Smooth muscle cell (in vitro differentiated cells): ENCODE data around the gene GLIPR1L2. TPM values are rescaled to one million over a fixed set of nuclear protein-coding genes. Genes with fewer than 3 reads are reported as not detected.
A peak's percentile ranks its signal among the peaks of the same experiment; 100 is the strongest.

Source experiments
- DNase-seq: peaks from one replicate; lab custom pipeline; 2025; ENCODE audit not compliant: unreplicated experiment; lab: John Stamatoyannopoulos, UW
- H2AFZ ChIP-seq: fragments of 200-600 bp; sonication (generic); 2 replicates; pipeline ENCODE4 v1.6.0; 2016; ENCODE audit warnings: antibody characterized with exemption, low read depth, mild to moderate bottlenecking
- H3F3A ChIP-seq: fragments of 200-600 bp; sonication (generic); 2 replicates; pipeline ENCODE4 v1.6.0; 2017; ENCODE audit warnings: antibody characterized with exemption, low read depth
- H3K27ac ChIP-seq: fragments of 200-600 bp; sonication (generic); 2 replicates; pipeline ENCODE4 v1.5.1; 2016; ENCODE audit warnings: low read depth, mild to moderate bottlenecking
- H3K27me3 ChIP-seq: fragments of 200-600 bp; sonication (generic); 2 replicates; pipeline ENCODE4 v1.6.1; 2016; ENCODE audit warnings: low read depth, mild to moderate bottlenecking
- H3K36me3 ChIP-seq: fragments of 200-600 bp; sonication (generic); 2 replicates; pipeline ENCODE4 v1.5.1; 2016; ENCODE audit warnings: low read depth
- H3K4me1 ChIP-seq: fragments of 200-600 bp; sonication (generic); 2 replicates; pipeline ENCODE4 v1.5.1; 2016; ENCODE audit warnings: low read depth
- H3K4me2 ChIP-seq: fragments of 200-600 bp; sonication (generic); 2 replicates; pipeline ENCODE4 v1.6.0; 2016; ENCODE audit warnings: mild to moderate bottlenecking
- H3K4me3 ChIP-seq: fragments of 200-600 bp; sonication (generic); 2 replicates; pipeline ENCODE4 v1.5.1; 2016; ENCODE audit warnings: mild to moderate bottlenecking
- H3K79me2 ChIP-seq: fragments of 200-600 bp; sonication (generic); 2 replicates; pipeline ENCODE4 v1.6.0; 2016; ENCODE audit warnings: low read depth, mild to moderate bottlenecking
- H3K9ac ChIP-seq: fragments of 200-600 bp; sonication (generic); 2 replicates; pipeline ENCODE4 v1.6.0; 2016; ENCODE audit warnings: low read depth
- H3K9me3 ChIP-seq: fragments of 200-600 bp; sonication (generic); replicated peaks from 2 replicates; pipeline ENCODE4 v1.5.1; 2016; ENCODE audit warnings: low read depth
- H4K20me1 ChIP-seq: fragments of 200-600 bp; sonication (generic); 2 replicates; pipeline ENCODE4 v1.6.0; 2016; ENCODE audit warnings: low read depth
- WGBS: methylation state at CpG from one replicate; pipeline ENCODE4 v1.1.7; 2016; ENCODE audit warnings: low lambda C conversion rate; 5-methylcytosine and 5-hydroxymethylcytosine counted together
- polyA plus RNA-seq: library from polyadenylated mRNA; unstranded; fragments of >200 nt; fragmentation: Nextera tagmentation; extraction: Ambion mirVana; gene quantifications from 2 replicates; pipeline ENCODE4 v1.2.1, GENCODE V29; 2016
- total RNA-seq: library from RNA; depleted of rRNA; stranded (reverse); fragments of >200 nt; gene quantifications from 2 replicates; pipeline ENCODE4 v1.2.3, GENCODE V29; 2014
- TF ChIP-seq, protein P1 (sequence below): fragments of 200-600 bp; sonication (generic); IDR thresholded peaks from 2 replicates; pipeline ENCODE4 v1.5.1; 2017; ENCODE audit warnings: borderline replicate concordance, mild to moderate bottlenecking, antibody characterized with exemption; ENCODE audit not compliant: insufficient read depth, poor library complexity, severe bottlenecking

GLIPR1L2 gene
- total and polyA plus RNA-seq, 2 experiments from 2014 or later, result 2.5 TPM; not detected in 1

DNA sequence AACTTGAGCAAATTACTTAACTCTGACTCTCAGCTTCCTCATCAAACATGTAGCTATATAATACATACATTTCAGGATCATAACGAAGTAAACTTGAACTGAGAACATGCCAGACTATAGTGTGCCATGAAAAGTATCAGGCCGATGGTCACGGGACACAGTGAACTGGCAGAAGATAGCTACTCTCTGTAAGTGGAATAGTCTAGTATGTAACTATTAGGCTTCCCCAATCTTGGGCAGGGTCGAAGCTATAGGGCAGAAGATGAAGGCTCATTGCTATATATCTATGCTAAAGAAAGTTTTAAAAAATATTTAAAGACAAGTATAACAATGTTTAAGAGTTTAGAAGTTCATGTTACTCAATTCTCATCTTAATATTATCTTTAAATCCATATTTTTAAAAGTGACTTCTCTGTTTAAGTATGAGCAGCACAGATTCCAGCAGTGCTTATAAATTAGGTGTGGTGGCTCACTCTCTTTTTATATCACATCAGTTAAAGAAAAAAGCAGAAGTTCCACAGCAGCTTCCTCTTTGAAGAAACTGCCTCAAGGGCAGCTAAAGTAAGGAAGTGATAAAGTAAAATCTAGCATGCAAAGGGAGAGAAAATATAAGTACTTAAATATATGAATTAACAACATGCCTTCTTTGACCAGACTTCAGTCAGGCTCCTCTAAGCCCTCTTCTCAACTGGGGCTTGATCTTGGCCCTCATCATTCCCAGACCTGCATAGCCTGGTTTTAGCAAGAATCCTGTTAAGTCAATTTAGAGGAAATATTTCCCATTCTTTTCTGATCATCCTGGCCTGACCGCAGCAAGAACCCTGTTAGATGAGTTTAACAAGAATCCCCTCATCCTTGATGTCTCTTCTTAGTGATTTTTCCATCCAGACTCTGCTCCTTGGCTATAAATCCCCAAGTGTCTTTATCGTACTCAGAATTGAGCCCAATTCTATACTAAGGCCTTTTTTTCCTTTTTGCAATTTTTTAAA, 81.3 kb downstream of the GLIPR1L2 start:
- no peak overlapping the region for H3K9ac ChIP-seq
- no peaks in the 10 kb centered on the region for H3K27me3 ChIP-seq
- TF ChIP-seq, protein P1, sequence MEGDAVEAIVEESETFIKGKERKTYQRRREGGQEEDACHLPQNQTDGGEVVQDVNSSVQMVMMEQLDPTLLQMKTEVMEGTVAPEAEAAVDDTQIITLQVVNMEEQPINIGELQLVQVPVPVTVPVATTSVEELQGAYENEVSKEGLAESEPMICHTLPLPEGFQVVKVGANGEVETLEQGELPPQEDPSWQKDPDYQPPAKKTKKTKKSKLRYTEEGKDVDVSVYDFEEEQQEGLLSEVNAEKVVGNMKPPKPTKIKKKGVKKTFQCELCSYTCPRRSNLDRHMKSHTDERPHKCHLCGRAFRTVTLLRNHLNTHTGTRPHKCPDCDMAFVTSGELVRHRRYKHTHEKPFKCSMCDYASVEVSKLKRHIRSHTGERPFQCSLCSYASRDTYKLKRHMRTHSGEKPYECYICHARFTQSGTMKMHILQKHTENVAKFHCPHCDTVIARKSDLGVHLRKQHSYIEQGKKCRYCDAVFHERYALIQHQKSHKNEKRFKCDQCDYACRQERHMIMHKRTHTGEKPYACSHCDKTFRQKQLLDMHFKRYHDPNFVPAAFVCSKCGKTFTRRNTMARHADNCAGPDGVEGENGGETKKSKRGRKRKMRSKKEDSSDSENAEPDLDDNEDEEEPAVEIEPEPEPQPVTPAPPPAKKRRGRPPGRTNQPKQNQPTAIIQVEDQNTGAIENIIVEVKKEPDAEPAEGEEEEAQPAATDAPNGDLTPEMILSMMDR, result no peak
- no peak overlapping the region for H3K4me2 ChIP-seq
- H3K27ac ChIP-seq, result peak overlapping the region; percentile 9
- H3F3A ChIP-seq, result no peaks in the 10 kb centered on the region
- H3K4me1 ChIP-seq, result no peaks in the 10 kb centered on the region
- no peaks in the 10 kb centered on the region for H3K9me3 ChIP-seq
- no peak overlapping the region for H2AFZ ChIP-seq
- no peaks in the 10 kb centered on the region for H4K20me1 ChIP-seq
- DNase-seq, result no peak
- 82% methylated on average over 6 of the region's 6 CpGs for WGBS
- no peak overlapping the region for H3K4me3 ChIP-seq
- H3K79me2 ChIP-seq, result no peaks in the 10 kb centered on the region
- H3K36me3 ChIP-seq, result no peaks in the 10 kb centered on the region

DNA sequence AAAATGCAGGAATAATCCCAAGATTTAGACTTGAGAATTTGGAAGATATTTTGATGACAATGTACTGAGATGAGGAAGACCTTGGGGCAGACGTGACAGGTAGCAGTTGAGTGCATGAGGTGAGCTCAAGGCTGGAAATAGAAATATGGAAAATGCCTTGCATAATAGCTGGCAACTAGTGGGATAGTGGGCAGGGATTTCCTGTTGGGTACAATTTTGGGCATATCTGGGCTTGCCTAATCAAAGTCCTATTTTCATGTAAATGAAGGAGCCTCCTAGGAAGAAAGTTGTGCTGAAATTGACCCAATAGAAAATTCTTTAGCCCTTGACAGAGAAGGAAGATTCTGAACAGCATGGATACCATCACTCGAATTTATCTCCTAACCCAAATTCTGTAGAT, 83.2 kb downstream of the GLIPR1L2 start:
- Histone ChIP-seq H3K27me3 (no peaks in the 10 kb centered on the region), H3K4me1 (no peaks in the 10 kb centered on the region), H4K20me1 (no peaks in the 10 kb centered on the region), H3K9me3 (no peaks in the 10 kb centered on the region), H3K27ac (no peak overlapping the region), H3K9ac (no peak overlapping the region), H2AFZ (no peak overlapping the region), H3K36me3 (no peaks in the 10 kb centered on the region), H3K79me2 (no peaks in the 10 kb centered on the region), H3K4me3 (no peak overlapping the region), H3F3A (peaks cover 14% of the 10 kb centered on the region), H3K4me2 (no peak overlapping the region)
- TF ChIP-seq, protein P1, result no peak
- WGBS, result 81% methylated on average over 2 of the region's 2 CpGs
- no peak for DNase-seq

DNA sequence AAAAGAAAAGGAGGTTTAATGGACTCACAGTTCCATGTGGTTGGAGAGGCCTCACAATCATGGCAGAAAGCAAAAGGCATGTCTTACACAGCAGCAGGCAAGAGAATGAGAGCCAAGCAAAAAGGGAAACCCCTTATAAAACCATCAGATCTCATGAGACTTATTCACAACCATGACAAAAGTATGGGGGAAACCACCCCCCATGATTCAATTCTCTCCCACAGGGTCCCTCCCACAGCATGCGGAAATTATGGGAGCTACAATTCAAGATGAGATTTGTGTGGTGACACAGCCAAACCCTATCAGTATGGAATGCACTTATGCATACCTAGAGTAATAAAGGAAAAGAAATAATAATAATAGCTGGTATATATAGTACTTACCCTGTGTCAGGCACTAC, 85.2 kb downstream of the GLIPR1L2 start:
- TF ChIP-seq, protein P1, result no peak
- no peaks in the 10 kb centered on the region for H4K20me1 ChIP-seq
- H3K4me2 ChIP-seq, result no peak overlapping the region
- H3K27ac ChIP-seq, result no peak overlapping the region
- no peak overlapping the region for H3K4me3 ChIP-seq
- no peaks in the 10 kb centered on the region for H3K9me3 ChIP-seq
- peaks cover 21% of the 10 kb centered on the region for H3F3A ChIP-seq
- H3K4me1 ChIP-seq, result no peaks in the 10 kb centered on the region
- DNase-seq, result no peak
- 100% methylated on average over 1 of the region's 1 CpG for WGBS
- no peak overlapping the region for H2AFZ ChIP-seq
- no peak overlapping the region for H3K9ac ChIP-seq
- no peaks in the 10 kb centered on the region for H3K27me3 ChIP-seq
- no peaks in the 10 kb centered on the region for H3K79me2 ChIP-seq
- H3K36me3 ChIP-seq, result no peaks in the 10 kb centered on the region
